ENCODE data around the gene PATL2.

The PATL2 gene

DNA sequence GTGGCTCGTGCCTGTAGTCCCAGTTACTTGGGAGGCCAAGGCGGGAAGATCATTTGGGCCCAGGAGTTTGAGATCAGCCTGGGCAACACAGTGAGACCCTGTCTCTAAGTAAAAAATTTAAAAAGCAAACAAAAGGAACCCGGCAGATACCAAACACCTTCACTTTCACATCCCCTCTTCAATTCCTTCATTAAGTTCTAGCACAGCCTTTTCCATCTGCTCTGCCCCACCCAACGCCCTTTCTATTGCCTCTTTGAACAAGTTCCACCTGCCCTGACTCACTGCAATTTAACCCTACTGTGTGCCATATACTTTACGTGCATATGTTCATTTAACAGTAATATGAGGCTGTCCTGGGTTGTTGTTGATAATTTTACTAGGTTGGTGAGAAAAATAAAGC, 35.2 kb downstream of the PATL2 start:
- Histone ChIP-seq H3K27ac (no peak overlapping the region), H3K4me3 (no peak overlapping the region)
- DNase-seq (ENCODE audit: low spot score), result no peak
- TF ChIP-seq, protein P1, sequence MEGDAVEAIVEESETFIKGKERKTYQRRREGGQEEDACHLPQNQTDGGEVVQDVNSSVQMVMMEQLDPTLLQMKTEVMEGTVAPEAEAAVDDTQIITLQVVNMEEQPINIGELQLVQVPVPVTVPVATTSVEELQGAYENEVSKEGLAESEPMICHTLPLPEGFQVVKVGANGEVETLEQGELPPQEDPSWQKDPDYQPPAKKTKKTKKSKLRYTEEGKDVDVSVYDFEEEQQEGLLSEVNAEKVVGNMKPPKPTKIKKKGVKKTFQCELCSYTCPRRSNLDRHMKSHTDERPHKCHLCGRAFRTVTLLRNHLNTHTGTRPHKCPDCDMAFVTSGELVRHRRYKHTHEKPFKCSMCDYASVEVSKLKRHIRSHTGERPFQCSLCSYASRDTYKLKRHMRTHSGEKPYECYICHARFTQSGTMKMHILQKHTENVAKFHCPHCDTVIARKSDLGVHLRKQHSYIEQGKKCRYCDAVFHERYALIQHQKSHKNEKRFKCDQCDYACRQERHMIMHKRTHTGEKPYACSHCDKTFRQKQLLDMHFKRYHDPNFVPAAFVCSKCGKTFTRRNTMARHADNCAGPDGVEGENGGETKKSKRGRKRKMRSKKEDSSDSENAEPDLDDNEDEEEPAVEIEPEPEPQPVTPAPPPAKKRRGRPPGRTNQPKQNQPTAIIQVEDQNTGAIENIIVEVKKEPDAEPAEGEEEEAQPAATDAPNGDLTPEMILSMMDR (IDR thresholded peaks at IDR 0.05), result no peak

DNA sequence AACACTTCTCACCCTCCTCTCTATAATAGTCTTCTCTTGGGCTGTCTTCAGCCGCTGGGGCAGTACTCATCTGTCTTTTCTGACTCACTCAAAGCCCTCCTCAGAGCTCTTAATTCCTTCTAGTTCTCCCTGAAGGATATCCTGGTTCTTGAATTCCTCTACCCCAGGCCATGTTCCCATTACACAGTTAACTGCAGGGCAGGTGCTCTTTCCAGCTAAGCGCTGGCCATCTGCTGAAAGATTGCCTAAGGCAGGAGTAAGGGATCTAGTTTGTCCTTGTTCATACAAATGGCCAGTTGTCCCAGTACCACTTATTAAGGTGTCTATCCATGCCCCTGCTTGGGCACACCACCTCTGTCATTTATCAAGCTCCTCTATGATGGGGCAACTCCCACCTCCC, 37.5 kb downstream of the PATL2 start:
- H3K27ac ChIP-seq, result no peak overlapping the region
- DNase-seq (ENCODE audit: low spot score), result no peak
- TF ChIP-seq, protein P1 (IDR thresholded peaks at IDR 0.05), result no peak

DNA sequence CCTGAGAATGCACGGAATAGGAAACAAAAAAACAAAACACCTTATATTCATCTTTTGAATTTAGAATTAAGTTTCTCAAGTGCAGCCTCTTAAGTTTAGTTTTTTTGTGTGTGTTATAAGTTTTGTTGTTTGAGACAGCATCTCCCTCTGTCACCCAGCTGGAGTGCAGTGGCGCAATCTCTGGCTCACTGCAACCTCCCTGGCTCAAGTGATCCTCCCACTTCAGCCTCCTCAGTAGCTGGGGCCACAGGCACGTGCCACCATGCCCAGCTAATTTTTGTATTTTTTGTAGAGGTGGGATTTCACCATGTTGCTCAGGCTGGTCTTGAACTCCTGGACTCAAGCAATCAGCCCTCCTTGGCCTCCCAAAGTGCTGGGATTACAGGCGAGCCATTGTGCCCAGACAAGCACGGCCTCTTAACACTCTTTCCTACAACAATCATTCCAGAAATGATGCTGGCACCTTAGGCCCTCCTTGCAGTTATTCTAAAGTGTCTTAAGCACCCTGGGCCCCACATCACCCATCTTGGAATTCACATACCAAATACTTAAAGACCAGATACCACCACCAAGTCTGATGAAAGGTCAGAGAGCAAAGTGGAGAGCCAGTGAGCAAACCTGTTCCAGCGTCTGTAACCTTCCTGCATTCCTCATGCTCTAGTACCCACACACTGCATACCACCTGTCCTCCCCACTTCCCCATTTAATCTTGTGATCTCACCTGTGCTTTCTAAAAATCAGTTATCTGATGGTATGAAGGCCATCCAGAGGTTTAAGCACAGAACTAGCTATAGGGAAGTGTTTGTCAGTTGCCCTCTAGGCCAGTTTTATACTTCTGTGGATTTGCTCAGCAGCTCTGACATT, 40.8 kb downstream of the PATL2 start:
- DNase-seq (ENCODE audit: low spot score), result no peak
- H3K27ac ChIP-seq, result no peak overlapping the region

More for the DNA sequence above, 37.5 kb downstream of the PATL2 start:
- H3K4me3 ChIP-seq, result no peak overlapping the region

DNA sequence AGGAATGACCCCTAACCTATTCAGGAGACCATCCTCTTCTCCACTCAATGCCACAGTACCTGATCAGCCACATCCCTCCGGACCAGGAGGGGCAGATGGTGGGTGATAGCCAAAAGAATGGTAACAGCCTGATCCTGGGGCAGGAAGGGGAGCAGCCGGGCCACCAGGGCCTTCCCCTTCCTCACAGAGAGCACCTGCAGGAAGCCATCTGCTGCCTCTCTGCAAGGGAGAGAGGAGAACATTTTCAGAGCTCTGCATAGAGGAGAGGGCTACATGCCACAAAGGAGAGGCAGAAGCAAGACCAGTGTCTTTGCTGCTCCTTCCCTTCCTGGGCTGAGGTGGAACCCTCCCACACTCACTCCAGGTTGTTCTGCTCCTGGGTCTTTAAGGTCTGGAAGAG, 42.2 kb downstream of the PATL2 start:
- DNase-seq (ENCODE audit: low spot score), result no peak
- Histone ChIP-seq H3K4me3 (no peak overlapping the region), H3K27ac (no peak overlapping the region)
- TF ChIP-seq, protein P1 (IDR thresholded peaks at IDR 0.05), result no peak

More for the DNA sequence above, 40.8 kb downstream of the PATL2 start:
- TF ChIP-seq, protein P1 (IDR thresholded peaks at IDR 0.05), result no peak
- no peak overlapping the region for H3K4me3 ChIP-seq

DNA sequence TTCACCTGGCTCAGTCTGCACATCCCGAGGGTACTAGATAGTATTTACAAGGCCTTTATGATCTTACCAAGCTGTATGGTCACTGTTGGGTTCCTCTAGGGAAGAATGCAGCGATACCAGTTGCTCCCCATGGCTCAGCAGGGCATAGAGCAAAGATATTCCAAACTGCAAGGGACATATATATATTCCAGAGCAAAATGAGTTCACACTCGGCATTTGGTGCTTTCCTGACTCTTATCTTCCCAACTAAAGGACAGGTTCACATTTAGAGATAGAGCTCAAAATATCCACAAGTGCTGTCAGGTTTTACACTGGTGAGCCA, 44.1 kb downstream of the PATL2 start:
- no peak for DNase-seq (ENCODE audit: low spot score)
- H3K27ac ChIP-seq, result no peak overlapping the region
- no peak overlapping the region for H3K4me3 ChIP-seq
- TF ChIP-seq, protein P1 (IDR thresholded peaks at IDR 0.05), result no peak

DNA sequence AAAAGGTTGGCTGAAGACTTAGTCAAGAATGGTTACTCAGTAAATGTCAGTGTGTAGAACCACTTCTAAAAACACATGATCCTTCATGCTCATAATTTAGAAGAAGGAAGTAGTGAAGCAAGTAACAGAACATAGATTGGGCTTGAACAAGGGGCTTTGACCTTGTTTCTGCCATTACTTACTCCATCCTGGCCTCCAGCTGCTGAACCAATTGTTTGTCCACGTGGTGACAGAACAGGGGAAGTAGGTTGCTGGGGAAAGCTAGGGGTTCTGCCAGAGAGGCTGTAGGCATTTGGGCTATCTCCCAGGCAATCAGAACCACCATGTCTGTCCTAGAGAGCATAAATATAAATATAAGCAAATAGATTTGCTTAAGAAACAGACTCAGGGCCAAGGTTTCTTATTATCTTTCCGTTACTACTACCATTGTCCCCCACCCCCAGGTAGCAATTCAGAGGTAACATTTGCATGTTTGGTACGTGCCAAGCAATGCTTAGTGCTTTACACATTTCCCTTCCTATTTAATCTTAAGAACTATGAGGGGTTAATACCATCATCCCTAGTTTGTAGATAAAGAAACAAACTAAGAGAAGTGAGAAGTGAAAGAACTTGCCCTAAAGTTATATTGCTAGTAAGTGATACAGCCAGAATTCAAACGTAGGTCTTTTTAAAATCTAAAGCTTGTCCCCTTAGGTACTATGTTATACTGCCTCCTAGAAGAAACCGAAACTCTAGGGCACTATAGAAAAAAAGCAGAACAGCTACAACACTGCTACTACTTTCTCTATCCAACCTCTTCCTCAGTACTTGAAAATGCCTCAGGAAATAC, 44.7 kb downstream of the PATL2 start:
- no peak for DNase-seq (ENCODE audit: low spot score)
- TF ChIP-seq, protein P1 (IDR thresholded peaks at IDR 0.05), result no peak
- no peak overlapping the region for H3K4me3 ChIP-seq
- H3K27ac ChIP-seq, result no peak overlapping the region

Data from coronary artery (tissue), 2 donors.